ENCODE measurements around the gene NFATC2. TPM values are rescaled to one million over a fixed set of nuclear protein-coding genes. Genes with fewer than 3 reads are reported as not detected.

The NFATC2 gene
- total RNA-seq, 1 experiment from 2014 or later = 0.61 TPM

DNA sequence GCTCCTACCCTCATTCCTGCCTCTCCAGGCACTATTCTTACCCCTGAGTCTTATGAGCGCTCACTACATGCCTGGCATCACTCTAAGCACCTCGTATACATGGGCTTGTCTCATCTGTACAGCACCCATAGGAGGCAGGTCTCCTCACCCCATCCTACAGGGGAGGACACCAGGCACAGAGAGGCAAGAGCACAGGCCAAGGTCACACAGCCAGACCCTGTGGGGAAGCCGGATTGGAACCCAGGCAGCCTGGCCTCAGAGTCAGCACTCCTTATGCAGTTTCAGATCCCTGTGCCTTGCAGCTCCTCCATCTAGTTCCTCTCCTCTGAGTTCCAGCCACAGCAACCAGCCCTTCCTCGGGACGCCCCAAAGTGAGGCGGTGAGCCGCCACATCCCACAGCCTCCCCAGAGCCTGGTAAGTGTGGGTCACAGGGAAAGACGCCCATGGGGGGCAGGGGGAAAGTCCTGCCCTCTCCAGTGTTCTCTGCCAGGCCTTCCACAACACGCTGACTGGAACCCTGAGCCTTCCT, 103.3 kb downstream of the NFATC2 start:
- no peak for DNase-seq
- H3K79me1 ChIP-seq (ENCODE audit: insufficient read depth, low read depth, low read length, poor library complexity, severe bottlenecking) = no peaks in the 10 kb centered on the region
- no peak overlapping the region for H2AFZ ChIP-seq (ENCODE audit: low read length)
- H3K9ac ChIP-seq (ENCODE audit: extremely low read depth, insufficient read length, low read length) = no peak overlapping the region
- H2BK15ac ChIP-seq (ENCODE audit: low read depth, low read length) = no peak overlapping the region
- H3K4ac ChIP-seq (ENCODE audit: low read depth, low read length) = no peak overlapping the region
- H2BK12ac ChIP-seq (ENCODE audit: insufficient read length, low read depth, low read length) = no peak overlapping the region
- H4K5ac ChIP-seq (ENCODE audit: insufficient read length, low read depth, low read length) = no peak overlapping the region
- WGBS (ENCODE audit: extremely low coverage, insufficient read length, low lambda C conversion rate) = no CpG with 5 or more reads among the region's 9 CpGs
- TF ChIP-seq, protein P1, sequence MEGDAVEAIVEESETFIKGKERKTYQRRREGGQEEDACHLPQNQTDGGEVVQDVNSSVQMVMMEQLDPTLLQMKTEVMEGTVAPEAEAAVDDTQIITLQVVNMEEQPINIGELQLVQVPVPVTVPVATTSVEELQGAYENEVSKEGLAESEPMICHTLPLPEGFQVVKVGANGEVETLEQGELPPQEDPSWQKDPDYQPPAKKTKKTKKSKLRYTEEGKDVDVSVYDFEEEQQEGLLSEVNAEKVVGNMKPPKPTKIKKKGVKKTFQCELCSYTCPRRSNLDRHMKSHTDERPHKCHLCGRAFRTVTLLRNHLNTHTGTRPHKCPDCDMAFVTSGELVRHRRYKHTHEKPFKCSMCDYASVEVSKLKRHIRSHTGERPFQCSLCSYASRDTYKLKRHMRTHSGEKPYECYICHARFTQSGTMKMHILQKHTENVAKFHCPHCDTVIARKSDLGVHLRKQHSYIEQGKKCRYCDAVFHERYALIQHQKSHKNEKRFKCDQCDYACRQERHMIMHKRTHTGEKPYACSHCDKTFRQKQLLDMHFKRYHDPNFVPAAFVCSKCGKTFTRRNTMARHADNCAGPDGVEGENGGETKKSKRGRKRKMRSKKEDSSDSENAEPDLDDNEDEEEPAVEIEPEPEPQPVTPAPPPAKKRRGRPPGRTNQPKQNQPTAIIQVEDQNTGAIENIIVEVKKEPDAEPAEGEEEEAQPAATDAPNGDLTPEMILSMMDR (conservative IDR thresholded peaks at IDR 0.05) = no peak
- no peak overlapping the region for H3K18ac ChIP-seq (ENCODE audit: insufficient read length, low read depth, low read length)
- no peak overlapping the region; the same call in 1 of the 2 replicates for H3K14ac ChIP-seq (ENCODE audit: insufficient read depth, low read length)
- H3K27me3 Mint-ChIP-seq (ENCODE audit: low read depth) = peaks cover 2% of the 10 kb centered on the region; the same call in 1 of the 2 replicates
- H3K56ac ChIP-seq (ENCODE audit: insufficient read length, low read depth, low read length) = no peak overlapping the region
- H2AK5ac ChIP-seq (ENCODE audit: insufficient read length, low read length) = no peak overlapping the region
- H3K27ac Mint-ChIP-seq = no peak overlapping the region; a peak in 1 of 7 replicates
- H4K91ac ChIP-seq (ENCODE audit: insufficient read length, low read depth, low read length) = no peak overlapping the region
- H3T11ph ChIP-seq (ENCODE audit: low read length) = no peak overlapping the region
- H3K9me3 ChIP-seq (ENCODE audit: control insufficient read depth, low read depth, low read length) = no peaks in the 10 kb centered on the region
- H2BK5ac ChIP-seq (ENCODE audit: insufficient read length, low read length) = no peak overlapping the region
- H3K79me2 ChIP-seq (ENCODE audit: insufficient read depth, low read length) = no peaks in the 10 kb centered on the region
- peaks cover 5 to 12% of the 10 kb centered on the region in 2 experiments; a peak in 3 of 4 replicates for H3K4me1 Mint-ChIP-seq
- no peak overlapping the region for H3K23ac ChIP-seq (ENCODE audit: insufficient read length, low read depth, low read length)
- no peaks in the 10 kb centered on the region for H4K20me1 ChIP-seq (ENCODE audit: control insufficient read depth, insufficient read depth, insufficient read length)
- H3K4me1 ChIP-seq (ENCODE audit: insufficient read depth, low read length) = no peaks in the 10 kb centered on the region
- H3K27me3 ChIP-seq (ENCODE audit: insufficient read depth, low read length) = no peaks in the 10 kb centered on the region
- no peaks in the 10 kb centered on the region for H3K23me2 ChIP-seq (ENCODE audit: insufficient read length, low read depth, low read length, poor library complexity, severe bottlenecking)
- H2BK20ac ChIP-seq (ENCODE audit: low read depth, low read length, poor library complexity, severe bottlenecking) = no peak overlapping the region
- H3K4me2 ChIP-seq (ENCODE audit: insufficient read depth, insufficient read length, low read length) = no peak overlapping the region
- H3K9me3 Mint-ChIP-seq = no peaks in the 10 kb centered on the region
- no peak overlapping the region for H4K8ac ChIP-seq (replicated peaks; ENCODE audit: insufficient read length, low read depth, low read length)
- no peaks in the 10 kb centered on the region; a peak in 1 of 7 replicates for H3K36me3 Mint-ChIP-seq (ENCODE audit: insufficient read depth in 1 of 3, low read depth in 3 of 3)
- no peak overlapping the region for H3K27ac ChIP-seq (ENCODE audit: insufficient read length, low read depth, low read length)
- H3K4me3 Mint-ChIP-seq = no peak overlapping the region
- no peak overlapping the region for H2BK120ac ChIP-seq (ENCODE audit: low read depth, low read length, poor library complexity, severe bottlenecking)
